ENCODE measurements around the gene MAP1B. TPM values are rescaled to one million over a fixed set of nuclear protein-coding genes. Genes with fewer than 3 reads are reported as not detected.
A peak's percentile ranks its signal among the peaks of the same experiment; 100 is the strongest.

Gene MAP1B
- total and polyA plus RNA-seq, 10 of the 15 experiments (the other 5 are each of a cell fraction or from before 2014, with no cell fraction given) = 0.02 to 0.81 (median 0.06) TPM; not detected in 1

GRCh38 chr5:72167257-72167656 lies 60.0 kb downstream of the MAP1B start:
- Histone ChIP-seq H2AFZ (ENCODE audit: control insufficient read depth, low read depth, low read length) (no peak overlapping the region), H3K27me3 (replicated peaks in 1 of 2; ENCODE audit: control insufficient read depth in 2 of 2, insufficient read depth in 2 of 2, low read length in 1 of 2) (peaks cover 0 to 1% of the 10 kb centered on the region in 2 experiments; a peak in 2 of 4 replicates), H4K20me1 (ENCODE audit: control insufficient read depth, insufficient read depth) (no peaks in the 10 kb centered on the region), H3K4me3 (no peak overlapping the region), H3K4me2 (ENCODE audit: control insufficient read depth, insufficient read depth) (no peak overlapping the region), H3K27ac (ENCODE audit: control insufficient read depth, insufficient read depth) (no peak overlapping the region), H3K9ac (ENCODE audit: control insufficient read depth, insufficient read depth, low read length) (no peak overlapping the region), H3K79me2 (ENCODE audit: control insufficient read depth, insufficient read depth, low read length) (no peaks in the 10 kb centered on the region), H3K36me3 (ENCODE audit: control insufficient read depth in 2 of 2, insufficient read depth in 2 of 2, low read length in 1 of 2) (no peaks in the 10 kb centered on the region), H3K9me3 (replicated peaks; ENCODE audit: control insufficient read depth, insufficient read depth, low read length) (no peaks in the 10 kb centered on the region), H3K4me1 (ENCODE audit: control insufficient read depth, insufficient read depth, low read length) (no peaks in the 10 kb centered on the region; the same call in 1 of the 2 replicates)
- BruUV-seq (replicated peaks) = no TSS peak
- TF ChIP-seq RUNX3 (IDR thresholded peaks at IDR 0.05; ENCODE audit: low read length) = peak; percentile 80
- no peak for TF ChIP-seq ZNF217 (IDR thresholded peaks at IDR 0.05)
- TF ChIP-seq JUNB (IDR thresholded peaks at IDR 0.05) = peak; percentile 42; the same call in 1 of the 2 replicates
- 0 out of 2 replicates have a peak, but pooled peaks have one; percentile 29 for TF ChIP-seq TCF7 (IDR thresholded peaks at IDR 0.05; ENCODE audit: borderline replicate concordance)
- TF ChIP-seq BCL3 (IDR thresholded peaks at IDR 0.05; ENCODE audit: borderline replicate concordance, insufficient read depth, low read depth, low read length, poor library complexity, severe bottlenecking) = no peak
- TF ChIP-seq STAT1 (conservative IDR thresholded peaks at IDR 0.05) = no peak
- TF ChIP-seq CTCF (IDR thresholded peaks at IDR 0.05 in 2 of 3, conservative IDR thresholded peaks at IDR 0.05 in 1 of 3; ENCODE audit: control insufficient read depth in 2 of 3, extremely low read depth in 1 of 3, insufficient read depth in 1 of 3, low read depth in 3 of 3, low read length in 3 of 3) = no peak
- ChIA-PET POLR2A (interaction anchor here (0.6 kb wide), 1 partner anchor 38 kb away, joined by 3 read pairs; no protein-coding TSS in a partner anchor), RAD21 (ENCODE audit: unreplicated experiment) (no interaction called here), CTCF (no interaction called here), SMC1A (ENCODE audit: uncharacterized antibody, unreplicated experiment) (interaction anchor here (0.6 to 1.0 kb wide), 2 partner anchors 18 to 150 kb away, joined by 3 to 4 read pairs; no protein-coding TSS in a partner anchor)
- ATAC-seq (peak; percentile 49), FAIRE-seq (no peak), DNase-seq (ENCODE audit: low read depth, low spot score) (no peak)
- intact Hi-C loops (cut with micrococcal nuclease; ENCODE audit: unreplicated experiment) (no loop called here), in situ Hi-C loops (cut with MboI) (no loop called here)
- 13% methylated on average over 1 of the region's 1 CpG for WGBS (ENCODE audit: insufficient coverage, insufficient replicate concordance, low lambda C conversion rate, missing lambda C conversion rate)

Data from GM12878 (cell line).